ENCODE results near the gene FLT3.

GRCh38 chr13:28145049-28145448, 44.7 kb upstream of the FLT3 start:
- TF ChIP-seq CEBPB (tag; IDR thresholded peaks at IDR 0.05), result no peak
- no peak for TF ChIP-seq ZNF785 (CRISPR knock-in tag; IDR thresholded peaks at IDR 0.05)
- no peak for TF ChIP-seq SRSF9 (IDR thresholded peaks at IDR 0.05; ENCODE audit: borderline replicate concordance, low read depth, low read length)

Measured in K562 (cell line).